Adrenal gland (tissue), 5 donors: ENCODE measurements around the gene FAM118A.

Experiments
- POLR2A ChIP-seq, 2 donors: fragments of 450-650 bp; IDR thresholded peaks; one replicate each; pipeline ENCODE4 v1.6.1; 2017; ENCODE audit warnings: antibody characterized with exemption in 2 of 2, mild to moderate bottlenecking in 2 of 2, moderate library complexity in 1 of 2
- TF ChIP-seq, protein P1 (sequence below), 6 experiments: fragments of 450-650 bp in 4 of 6; fragments of 200-600 bp in 2 of 6; sonication (generic) in 1 of 6; IDR thresholded peaks; 1 replicate in 5 of 6; 2 replicates in 1 of 6; pipeline versions ENCODE4 v1.5.1 to v1.8.0; 2016 to 2021; ENCODE audit warnings: antibody characterized with exemption in 6 of 6, mild to moderate bottlenecking in 2 of 6, moderate library complexity in 1 of 6
- donor health status: DM: no; HTN: no; CAD: no.

DNA sequence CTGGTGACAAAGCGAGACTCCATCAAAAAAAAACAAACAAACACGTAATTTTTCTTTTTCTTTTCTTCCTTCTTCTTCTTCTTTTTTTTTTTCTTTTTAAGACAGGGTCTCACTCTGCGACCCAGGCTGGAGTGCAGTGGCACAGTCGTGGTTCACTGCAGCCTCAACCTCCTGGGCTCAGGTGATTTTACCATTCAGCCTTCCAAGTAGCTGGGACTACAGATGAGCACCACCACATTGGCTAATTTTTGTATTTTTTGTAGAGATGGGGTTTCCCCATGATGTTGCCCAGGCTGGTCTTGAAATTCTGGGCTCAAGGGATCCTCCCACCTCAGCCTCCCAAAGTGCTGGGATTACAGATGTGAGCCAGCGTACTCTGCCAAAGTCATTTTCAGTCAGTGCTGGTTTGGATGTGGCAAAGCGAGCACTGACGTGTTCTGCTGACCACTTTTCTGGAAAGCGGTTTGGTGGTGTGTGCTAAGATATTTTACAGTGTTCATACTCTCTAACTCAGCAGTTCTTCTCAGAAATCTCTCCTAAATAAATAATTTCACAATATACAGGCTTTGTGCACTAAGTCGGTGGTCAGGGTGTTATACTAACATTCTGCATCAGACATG is 10.7 kb downstream of the FAM118A start:
- TF ChIP-seq POLR2A (IDR thresholded peaks at IDR 0.05): no peak
- TF ChIP-seq, protein P1, sequence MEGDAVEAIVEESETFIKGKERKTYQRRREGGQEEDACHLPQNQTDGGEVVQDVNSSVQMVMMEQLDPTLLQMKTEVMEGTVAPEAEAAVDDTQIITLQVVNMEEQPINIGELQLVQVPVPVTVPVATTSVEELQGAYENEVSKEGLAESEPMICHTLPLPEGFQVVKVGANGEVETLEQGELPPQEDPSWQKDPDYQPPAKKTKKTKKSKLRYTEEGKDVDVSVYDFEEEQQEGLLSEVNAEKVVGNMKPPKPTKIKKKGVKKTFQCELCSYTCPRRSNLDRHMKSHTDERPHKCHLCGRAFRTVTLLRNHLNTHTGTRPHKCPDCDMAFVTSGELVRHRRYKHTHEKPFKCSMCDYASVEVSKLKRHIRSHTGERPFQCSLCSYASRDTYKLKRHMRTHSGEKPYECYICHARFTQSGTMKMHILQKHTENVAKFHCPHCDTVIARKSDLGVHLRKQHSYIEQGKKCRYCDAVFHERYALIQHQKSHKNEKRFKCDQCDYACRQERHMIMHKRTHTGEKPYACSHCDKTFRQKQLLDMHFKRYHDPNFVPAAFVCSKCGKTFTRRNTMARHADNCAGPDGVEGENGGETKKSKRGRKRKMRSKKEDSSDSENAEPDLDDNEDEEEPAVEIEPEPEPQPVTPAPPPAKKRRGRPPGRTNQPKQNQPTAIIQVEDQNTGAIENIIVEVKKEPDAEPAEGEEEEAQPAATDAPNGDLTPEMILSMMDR (IDR thresholded peaks at IDR 0.05): no peak
